ENCODE measurements around the gene SHMT1.

DNA sequence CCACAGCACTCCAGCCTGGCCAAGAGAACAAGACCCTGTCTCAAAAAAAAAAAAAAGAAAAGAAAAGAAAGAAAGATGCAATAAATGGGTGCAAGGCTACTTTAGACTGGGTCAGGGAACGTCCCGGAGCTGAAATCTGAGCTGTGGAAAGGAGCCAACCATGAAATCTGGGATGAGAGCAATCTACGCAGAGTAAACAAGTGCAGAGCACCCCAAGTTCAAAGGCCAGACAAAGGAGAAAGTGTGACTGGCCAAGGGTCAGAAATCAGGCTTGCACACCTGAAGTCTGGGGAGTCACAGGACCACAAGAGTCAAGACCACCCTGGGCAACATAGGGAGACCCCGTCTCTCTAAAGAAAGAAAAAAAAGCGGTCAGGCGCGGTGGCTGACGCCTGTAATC is 2.8 kb downstream of the SHMT1 start:
- TF ChIP-seq, protein P1, sequence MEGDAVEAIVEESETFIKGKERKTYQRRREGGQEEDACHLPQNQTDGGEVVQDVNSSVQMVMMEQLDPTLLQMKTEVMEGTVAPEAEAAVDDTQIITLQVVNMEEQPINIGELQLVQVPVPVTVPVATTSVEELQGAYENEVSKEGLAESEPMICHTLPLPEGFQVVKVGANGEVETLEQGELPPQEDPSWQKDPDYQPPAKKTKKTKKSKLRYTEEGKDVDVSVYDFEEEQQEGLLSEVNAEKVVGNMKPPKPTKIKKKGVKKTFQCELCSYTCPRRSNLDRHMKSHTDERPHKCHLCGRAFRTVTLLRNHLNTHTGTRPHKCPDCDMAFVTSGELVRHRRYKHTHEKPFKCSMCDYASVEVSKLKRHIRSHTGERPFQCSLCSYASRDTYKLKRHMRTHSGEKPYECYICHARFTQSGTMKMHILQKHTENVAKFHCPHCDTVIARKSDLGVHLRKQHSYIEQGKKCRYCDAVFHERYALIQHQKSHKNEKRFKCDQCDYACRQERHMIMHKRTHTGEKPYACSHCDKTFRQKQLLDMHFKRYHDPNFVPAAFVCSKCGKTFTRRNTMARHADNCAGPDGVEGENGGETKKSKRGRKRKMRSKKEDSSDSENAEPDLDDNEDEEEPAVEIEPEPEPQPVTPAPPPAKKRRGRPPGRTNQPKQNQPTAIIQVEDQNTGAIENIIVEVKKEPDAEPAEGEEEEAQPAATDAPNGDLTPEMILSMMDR (conservative IDR thresholded peaks at IDR 0.05 in 1 of 2, IDR thresholded peaks at IDR 0.05 in 1 of 2; ENCODE audit: low read depth in 1 of 2, low read length in 2 of 2) = no peak
- TF ChIP-seq EZH2 (IDR thresholded peaks at IDR 0.05; ENCODE audit: low read length, missing control alignments) = no peak
